Tibial nerve (tissue), 4 donors: Measurements from ENCODE around the gene MCEMP1.

Experiments
- EP300 ChIP-seq, 2 donors: sonication (generic); formaldehyde crosslinking; IDR thresholded peaks; one replicate each; pipeline ENCODE4 v1.6.1; 2017; ENCODE audit warnings: antibody characterized with exemption in 2 of 2, mild to moderate bottlenecking in 1 of 2
- POLR2A ChIP-seq, 2 donors: fragments of 450-650 bp; IDR thresholded peaks; one replicate each; pipeline ENCODE4 v1.6.1; 2017; ENCODE audit warnings: antibody characterized with exemption in 2 of 2, mild to moderate bottlenecking in 2 of 2, moderate library complexity in 2 of 2
- TF ChIP-seq, protein P1 (sequence below), 5 experiments: fragments of 200-600 bp in 3 of 5; fragments of 450-650 bp in 2 of 5; sonication (generic) in 3 of 5; IDR thresholded peaks; one replicate each; pipeline ENCODE4 v1.5.1; 2016 to 2019; ENCODE audit warnings: antibody characterized with exemption in 5 of 5, mild to moderate bottlenecking in 3 of 5, moderate library complexity in 2 of 5

DNA sequence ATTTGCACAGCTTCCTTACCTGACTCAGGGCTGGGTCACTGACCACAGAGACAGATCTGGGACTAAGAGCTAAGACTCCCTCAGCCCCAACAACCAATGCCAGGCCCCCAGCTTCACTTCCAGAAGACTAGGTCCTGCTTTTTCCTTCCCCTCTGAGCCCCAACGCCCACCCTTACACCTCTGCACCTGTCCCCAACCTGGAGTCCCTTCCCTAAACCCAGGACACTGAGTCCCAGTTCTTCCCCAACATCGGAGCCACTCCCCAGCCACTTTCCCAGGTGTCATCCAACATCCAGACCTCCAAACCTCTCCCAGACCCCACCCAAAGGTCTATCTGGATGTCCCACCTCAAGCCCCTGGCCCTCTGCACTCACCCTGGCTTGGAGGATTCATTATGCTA, 22.1 kb downstream of the MCEMP1 start:
- TF ChIP-seq, protein P1, sequence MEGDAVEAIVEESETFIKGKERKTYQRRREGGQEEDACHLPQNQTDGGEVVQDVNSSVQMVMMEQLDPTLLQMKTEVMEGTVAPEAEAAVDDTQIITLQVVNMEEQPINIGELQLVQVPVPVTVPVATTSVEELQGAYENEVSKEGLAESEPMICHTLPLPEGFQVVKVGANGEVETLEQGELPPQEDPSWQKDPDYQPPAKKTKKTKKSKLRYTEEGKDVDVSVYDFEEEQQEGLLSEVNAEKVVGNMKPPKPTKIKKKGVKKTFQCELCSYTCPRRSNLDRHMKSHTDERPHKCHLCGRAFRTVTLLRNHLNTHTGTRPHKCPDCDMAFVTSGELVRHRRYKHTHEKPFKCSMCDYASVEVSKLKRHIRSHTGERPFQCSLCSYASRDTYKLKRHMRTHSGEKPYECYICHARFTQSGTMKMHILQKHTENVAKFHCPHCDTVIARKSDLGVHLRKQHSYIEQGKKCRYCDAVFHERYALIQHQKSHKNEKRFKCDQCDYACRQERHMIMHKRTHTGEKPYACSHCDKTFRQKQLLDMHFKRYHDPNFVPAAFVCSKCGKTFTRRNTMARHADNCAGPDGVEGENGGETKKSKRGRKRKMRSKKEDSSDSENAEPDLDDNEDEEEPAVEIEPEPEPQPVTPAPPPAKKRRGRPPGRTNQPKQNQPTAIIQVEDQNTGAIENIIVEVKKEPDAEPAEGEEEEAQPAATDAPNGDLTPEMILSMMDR (IDR thresholded peaks at IDR 0.05), result no peak
- TF ChIP-seq POLR2A (IDR thresholded peaks at IDR 0.05) (no peak), EP300 (IDR thresholded peaks at IDR 0.05) (no peak)
